ENCODE results near the gene KRTAP10-1.

KRTAP10-1 gene

DNA sequence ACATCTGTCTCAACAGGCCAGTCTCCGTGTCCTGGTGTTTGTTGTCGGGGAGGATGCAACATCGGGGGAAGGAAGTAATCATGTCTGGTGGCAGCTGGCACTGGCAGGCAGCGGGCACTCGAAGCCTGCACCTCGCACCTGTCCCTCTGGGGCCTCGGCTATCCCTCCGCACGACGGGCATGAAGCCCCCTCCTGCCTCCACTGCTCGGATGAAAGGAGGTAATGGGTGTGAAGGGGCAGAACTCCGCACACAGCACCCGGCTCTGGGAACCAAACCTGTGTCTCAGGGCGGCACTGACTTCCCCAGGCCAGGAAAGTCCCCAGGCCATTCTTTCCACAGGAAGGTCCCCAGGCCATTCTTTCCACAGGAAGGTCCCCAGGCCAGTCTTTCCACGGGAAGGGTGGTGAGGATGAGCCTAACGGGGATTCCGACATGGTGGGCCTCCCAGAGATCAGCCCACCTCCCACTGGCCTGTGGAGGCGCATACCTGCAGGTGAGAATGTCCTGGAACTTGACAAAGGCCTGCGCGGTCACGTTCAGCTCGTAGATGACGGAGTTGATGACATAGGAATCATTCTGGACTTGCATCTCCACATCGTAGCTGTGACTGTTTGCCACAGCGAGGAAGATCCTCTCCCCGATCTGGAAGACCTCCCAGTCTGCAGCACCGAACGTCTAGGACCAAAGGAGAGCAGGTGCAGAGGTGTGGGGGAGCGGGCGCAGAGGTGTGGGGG, 31.1 kb downstream of the KRTAP10-1 start:
- ChIA-PET POLR2A (no interaction called here), CTCF (no interaction called here)
- no peak for DNase-seq (ENCODE audit: extremely low spot score)
- TF ChIP-seq TARDBP (IDR thresholded peaks at IDR 0.05) (no peak), NFRKB (IDR thresholded peaks at IDR 0.05) (no peak), ELF4 (IDR thresholded peaks at IDR 0.05) (no peak), FOXK2 (IDR thresholded peaks at IDR 0.05) (no peak), L3MBTL2 (conservative IDR thresholded peaks at IDR 0.05) (no peak), CTBP1 (IDR thresholded peaks at IDR 0.05; ENCODE audit: borderline replicate concordance) (no peak), HDGF (IDR thresholded peaks at IDR 0.05; ENCODE audit: borderline replicate concordance) (no peak), ARNT (IDR thresholded peaks at IDR 0.05) (no peak), FOXM1 (IDR thresholded peaks at IDR 0.05; ENCODE audit: borderline replicate concordance) (no peak), BHLHE40 (IDR thresholded peaks at IDR 0.05; ENCODE audit: borderline replicate concordance) (no peak), FOXA1 (IDR thresholded peaks at IDR 0.05) (no peak), ZNF384 (IDR thresholded peaks at IDR 0.05) (no peak), SUZ12 (IDR thresholded peaks at IDR 0.05) (no peak), SP1 (IDR thresholded peaks at IDR 0.05) (no peak), LEF1 (IDR thresholded peaks at IDR 0.05; ENCODE audit: borderline replicate concordance) (no peak), PKNOX1 (IDR thresholded peaks at IDR 0.05) (no peak)

GRCh38 chr21:44508426-44508710, 31.6 kb downstream of the KRTAP10-1 start:
- no peak for DNase-seq (ENCODE audit: extremely low spot score)
- ChIA-PET CTCF (no interaction called here), POLR2A (no interaction called here)
- no peak for TF ChIP-seq CTBP1 (IDR thresholded peaks at IDR 0.05; ENCODE audit: borderline replicate concordance)
- TF ChIP-seq L3MBTL2 (conservative IDR thresholded peaks at IDR 0.05) = no peak

DNA sequence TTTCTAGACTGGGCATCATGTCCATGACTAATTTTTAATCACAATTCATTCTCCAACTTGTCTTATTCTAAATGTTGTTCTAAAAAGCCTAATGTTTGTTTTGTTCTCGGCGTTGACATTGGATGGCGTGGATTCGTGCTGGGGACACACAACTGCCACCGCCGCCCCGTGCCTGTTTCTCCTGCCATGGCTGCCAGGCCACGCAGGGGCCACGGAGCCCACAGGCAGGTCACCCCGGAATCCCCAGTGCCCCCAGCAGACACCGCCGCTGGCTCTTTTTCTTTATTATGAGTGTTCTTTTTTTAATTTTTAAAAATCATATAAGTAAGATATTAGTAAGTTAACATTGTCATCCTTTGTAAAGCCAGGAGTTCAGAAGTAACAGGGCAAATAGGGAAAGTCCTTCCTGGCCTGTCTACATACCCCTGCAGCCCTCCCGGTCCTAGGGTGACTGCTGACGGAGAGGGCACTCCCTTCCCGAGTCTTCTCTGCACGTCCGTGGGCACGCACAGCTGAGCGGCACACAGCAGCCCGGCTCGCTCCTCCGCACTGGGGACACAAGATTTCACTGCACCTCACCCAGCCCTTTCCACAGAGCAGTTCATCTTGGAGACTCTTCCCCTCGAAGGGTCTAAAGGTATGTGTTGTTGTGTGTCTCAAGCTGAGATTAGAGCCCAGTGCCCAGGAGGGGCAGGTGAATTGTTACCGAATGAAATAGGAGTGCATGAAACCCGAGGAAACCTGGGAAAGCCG, 32.1 kb downstream of the KRTAP10-1 start:
- CTCF ChIA-PET = no interaction called here
- POLR2A ChIA-PET = no interaction called here
- TF ChIP-seq HDGF (IDR thresholded peaks at IDR 0.05; ENCODE audit: borderline replicate concordance) (no peak), L3MBTL2 (conservative IDR thresholded peaks at IDR 0.05) (no peak), PKNOX1 (IDR thresholded peaks at IDR 0.05) (no peak), NFRKB (IDR thresholded peaks at IDR 0.05) (no peak), SUZ12 (IDR thresholded peaks at IDR 0.05) (no peak), FOXA1 (IDR thresholded peaks at IDR 0.05) (no peak), ARNT (IDR thresholded peaks at IDR 0.05) (no peak), CTBP1 (IDR thresholded peaks at IDR 0.05; ENCODE audit: borderline replicate concordance) (no peak), FOXK2 (IDR thresholded peaks at IDR 0.05) (no peak), FOXM1 (IDR thresholded peaks at IDR 0.05; ENCODE audit: borderline replicate concordance) (no peak), BHLHE40 (IDR thresholded peaks at IDR 0.05; ENCODE audit: borderline replicate concordance) (no peak), ZNF384 (IDR thresholded peaks at IDR 0.05) (no peak), TARDBP (IDR thresholded peaks at IDR 0.05) (no peak), SP1 (IDR thresholded peaks at IDR 0.05) (no peak), ELF4 (IDR thresholded peaks at IDR 0.05) (no peak)
- DNase-seq (ENCODE audit: extremely low spot score) = no peak

DNA sequence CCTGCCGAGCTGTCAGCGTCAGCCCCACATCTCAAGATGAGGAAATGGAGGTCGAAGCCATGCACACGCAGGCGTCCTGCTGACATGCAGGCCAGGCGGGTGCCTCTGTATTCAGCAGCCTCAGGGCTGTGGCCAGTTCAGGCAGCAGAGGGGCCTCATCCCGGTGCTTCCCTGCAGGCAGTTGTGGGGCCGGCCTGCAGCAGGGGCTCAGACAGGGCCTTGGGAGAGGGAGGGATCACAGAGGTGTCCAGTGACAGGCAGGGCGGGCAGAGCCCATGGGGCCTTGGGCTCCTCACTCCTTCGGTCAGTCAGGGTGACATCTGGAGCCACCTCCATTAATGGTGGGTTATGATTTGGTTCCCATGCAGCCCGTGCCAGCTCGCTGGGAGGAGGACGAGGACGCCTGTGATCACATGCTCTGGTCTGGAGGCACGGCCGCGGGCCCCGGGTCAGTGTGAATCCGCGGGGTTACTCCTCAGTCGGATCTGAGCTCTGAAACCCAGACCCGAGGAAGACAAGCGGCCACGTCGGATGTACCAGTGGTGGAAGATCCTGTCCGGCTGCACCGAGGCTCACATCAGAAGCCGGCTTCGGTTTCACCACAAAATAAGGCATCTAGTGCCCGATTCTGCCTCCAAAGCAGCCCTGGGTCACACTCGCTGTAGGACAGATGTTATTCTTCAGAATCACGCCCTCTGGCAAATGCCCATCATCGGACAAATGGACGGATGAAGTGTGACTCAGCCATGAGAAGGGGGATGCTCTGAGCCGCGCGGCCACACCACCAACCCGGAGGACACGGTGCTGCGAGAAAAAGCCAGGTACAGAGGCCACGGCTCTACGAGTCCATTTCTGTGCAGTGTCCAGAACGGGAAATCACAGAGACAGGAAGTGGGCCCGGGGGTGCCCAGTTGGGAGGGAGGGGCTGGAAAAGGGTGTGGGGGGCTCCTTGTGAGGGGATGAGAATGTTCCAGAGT, 33.4 kb downstream of the KRTAP10-1 start:
- DNase-seq (ENCODE audit: extremely low spot score) = no peak
- no peak for TF ChIP-seq CTBP1 (IDR thresholded peaks at IDR 0.05; ENCODE audit: borderline replicate concordance)
- TF ChIP-seq SUZ12 (IDR thresholded peaks at IDR 0.05) = no peak
- TF ChIP-seq FOXM1 (IDR thresholded peaks at IDR 0.05; ENCODE audit: borderline replicate concordance) = no peak
- TF ChIP-seq FOXK2 (IDR thresholded peaks at IDR 0.05) = no peak
- no peak for TF ChIP-seq L3MBTL2 (conservative IDR thresholded peaks at IDR 0.05)
- no peak for TF ChIP-seq ZNF384 (IDR thresholded peaks at IDR 0.05)
- no peak for TF ChIP-seq NFRKB (IDR thresholded peaks at IDR 0.05)
- no peak for TF ChIP-seq PKNOX1 (IDR thresholded peaks at IDR 0.05)
- no peak for TF ChIP-seq TARDBP (IDR thresholded peaks at IDR 0.05)
- TF ChIP-seq ELF4 (IDR thresholded peaks at IDR 0.05) = no peak
- TF ChIP-seq LEF1 (IDR thresholded peaks at IDR 0.05; ENCODE audit: borderline replicate concordance) = no peak
- TF ChIP-seq SP1 (IDR thresholded peaks at IDR 0.05) = no peak
- no peak for TF ChIP-seq FOXA1 (IDR thresholded peaks at IDR 0.05)
- TF ChIP-seq ARNT (IDR thresholded peaks at IDR 0.05) = no peak
- TF ChIP-seq BHLHE40 (IDR thresholded peaks at IDR 0.05; ENCODE audit: borderline replicate concordance) = no peak
- no peak for TF ChIP-seq HDGF (IDR thresholded peaks at IDR 0.05; ENCODE audit: borderline replicate concordance)

GRCh38 chr21:44505673-44506278, 34.2 kb downstream of the KRTAP10-1 start:
- no peak for DNase-seq (ENCODE audit: extremely low spot score)
- POLR2A ChIA-PET = no interaction called here
- TF ChIP-seq FOXA1 (IDR thresholded peaks at IDR 0.05) (no peak), ELF4 (IDR thresholded peaks at IDR 0.05) (no peak), NFRKB (IDR thresholded peaks at IDR 0.05) (no peak), FOXK2 (IDR thresholded peaks at IDR 0.05) (no peak), L3MBTL2 (conservative IDR thresholded peaks at IDR 0.05) (no peak)
- CTCF ChIA-PET = interaction anchor here (0.6 kb wide), 1 partner anchor 152 kb away, joined by 3 read pairs; no protein-coding TSS in a partner anchor

More for the DNA sequence above, 33.4 kb downstream of the KRTAP10-1 start:
- POLR2A ChIA-PET = no interaction called here
- CTCF ChIA-PET = interaction anchor here (0.6 kb wide), 1 partner anchor 12 kb away, joined by 3 read pairs; no protein-coding TSS in a partner anchor

All from HEK293T (cell line).